ENCODE data around the gene ZHX3.
"Not testable (repeated sequence)": the region's sequence is repeated elsewhere in the genome, so short reads cannot be mapped to it uniquely, and the experiment has no call there.

ZHX3 gene

DNA sequence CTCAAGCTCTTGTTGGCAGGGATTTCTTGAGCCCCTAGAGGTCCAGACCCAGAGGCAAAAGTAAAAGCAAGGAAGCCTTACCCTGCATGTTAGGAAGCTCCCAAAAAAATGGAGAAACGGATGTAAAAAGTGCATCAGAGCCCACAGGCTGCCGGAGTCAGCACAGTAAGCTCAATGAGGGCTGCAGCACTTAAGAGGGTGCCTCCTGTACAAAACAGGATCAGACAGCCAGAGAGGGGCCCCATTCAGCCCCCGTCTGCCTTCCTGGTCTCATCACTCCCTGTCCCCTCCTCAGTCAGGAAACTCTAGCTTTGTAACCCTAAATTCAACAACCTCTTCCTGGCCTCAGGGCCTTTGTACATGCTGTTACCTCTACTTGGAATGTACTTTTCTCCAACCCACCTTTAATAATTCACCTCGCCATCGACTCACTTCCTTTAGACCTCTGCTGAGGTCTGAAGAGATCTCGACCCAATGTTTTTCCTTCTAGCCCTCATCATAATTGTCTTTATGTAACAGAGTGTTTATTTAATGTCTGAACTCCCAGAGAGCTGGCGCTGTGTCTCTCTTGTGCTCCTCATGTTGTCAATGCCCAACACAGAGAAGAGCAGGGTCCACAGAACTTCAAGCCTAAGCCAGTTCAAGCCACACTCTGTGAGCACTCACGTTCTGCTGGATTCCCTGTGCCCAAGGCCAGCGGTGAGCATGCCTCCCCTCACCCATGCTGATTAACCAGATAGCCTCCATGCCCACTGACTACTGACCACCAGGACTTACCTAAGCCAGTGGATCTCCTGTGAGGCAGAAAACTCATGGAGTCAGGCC is 183.0 kb downstream of the ZHX3 start:
- DNase-seq (ENCODE audit: low read depth) = no peak

DNA sequence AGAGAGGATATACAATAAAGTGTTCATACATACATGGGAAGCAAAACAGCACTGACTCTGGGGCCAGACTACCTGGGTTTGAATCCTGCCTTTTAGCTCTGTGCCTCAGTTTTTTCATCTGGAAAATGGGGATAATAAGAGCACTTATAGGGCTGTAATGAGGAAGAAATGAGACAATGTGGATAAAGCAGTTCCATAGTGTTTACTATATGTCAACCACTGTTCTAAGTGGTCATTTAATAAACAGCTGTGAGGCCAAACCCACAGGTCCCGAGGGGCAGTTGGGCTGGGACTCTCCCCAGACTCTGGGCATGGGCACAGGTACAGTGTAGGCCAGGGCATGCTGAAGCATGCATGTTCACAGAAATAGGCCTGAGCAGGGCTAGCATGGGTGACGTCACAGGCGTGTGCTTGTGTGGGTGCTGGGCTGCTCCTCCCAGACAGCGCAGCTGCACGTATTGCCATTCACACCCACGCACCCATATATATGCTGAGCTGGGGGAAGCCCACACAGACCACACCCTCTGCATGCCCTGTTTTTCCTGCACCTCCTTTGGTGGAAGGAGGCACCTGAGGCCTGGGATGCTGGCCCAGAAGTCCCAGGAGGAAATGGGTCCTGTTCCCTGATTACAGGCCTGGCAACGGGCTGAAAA is 183.7 kb downstream of the ZHX3 start:
- peak; percentile 53 for DNase-seq (ENCODE audit: low read depth)

DNA sequence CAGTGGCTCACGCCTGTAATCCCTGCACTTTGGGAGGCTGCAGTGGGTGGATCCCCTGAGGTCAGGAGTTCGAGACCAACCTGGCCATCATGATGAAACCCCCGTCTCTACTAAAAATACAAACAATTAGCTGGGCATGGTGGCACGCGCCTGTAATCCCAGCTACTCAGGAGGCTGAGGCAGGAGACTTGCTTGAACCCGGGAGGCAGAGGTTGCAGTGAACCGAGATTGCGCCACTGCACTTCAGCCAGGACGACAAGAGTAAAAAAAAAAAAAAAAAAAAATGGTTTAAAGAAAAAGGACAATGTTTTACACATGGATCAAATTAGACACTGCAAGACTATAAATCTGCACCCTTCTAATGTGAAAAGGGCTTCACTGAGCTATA is 185.1 kb downstream of the ZHX3 start:
- not testable (repeated sequence) for DNase-seq (ENCODE audit: low read depth)

DNA sequence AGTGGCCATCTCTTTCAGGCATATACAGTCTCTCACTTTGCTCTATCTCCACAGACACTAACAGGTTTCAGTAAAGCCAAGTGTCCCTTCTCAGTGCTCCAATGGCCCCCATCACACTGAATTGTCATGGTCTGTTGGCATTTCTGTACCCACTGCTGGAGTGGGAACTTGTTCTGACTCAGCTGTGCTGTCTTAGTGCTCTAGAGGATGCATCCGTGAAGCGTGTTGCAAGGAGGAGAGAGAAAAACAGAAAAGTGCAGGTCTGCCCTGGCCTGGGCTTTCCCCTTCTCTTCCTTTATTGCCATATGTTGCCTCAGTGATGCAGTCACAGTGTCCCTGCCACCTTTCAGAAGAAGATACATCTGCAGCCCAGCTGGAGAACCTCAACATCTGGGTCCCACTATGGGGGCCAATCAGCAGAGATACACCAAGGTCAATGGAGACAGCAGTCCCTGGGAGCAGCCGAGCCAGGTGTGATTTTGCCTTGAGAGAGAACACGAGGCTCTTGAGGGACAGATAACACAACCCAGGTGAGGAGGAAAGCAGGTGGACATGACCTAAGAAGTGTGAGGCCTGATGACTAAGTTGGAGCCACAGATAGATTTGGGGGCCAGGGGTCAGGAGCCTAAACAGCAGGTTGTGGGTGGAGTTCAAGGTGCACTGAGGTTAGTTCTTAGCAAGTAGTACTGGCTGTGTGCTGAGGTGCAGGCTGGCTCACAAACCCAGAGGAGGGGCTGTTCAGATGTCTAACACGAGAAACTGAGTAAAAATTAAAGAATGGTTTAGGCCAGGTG is 185.7 kb downstream of the ZHX3 start:
- no peak for DNase-seq (ENCODE audit: low read depth)

All from activated T-cell treated with anti-CD3 and anti-CD28 coated beads for 48 hours (primary cell).